ENCODE measurements around the gene VWA1.

VWA1 gene

DNA sequence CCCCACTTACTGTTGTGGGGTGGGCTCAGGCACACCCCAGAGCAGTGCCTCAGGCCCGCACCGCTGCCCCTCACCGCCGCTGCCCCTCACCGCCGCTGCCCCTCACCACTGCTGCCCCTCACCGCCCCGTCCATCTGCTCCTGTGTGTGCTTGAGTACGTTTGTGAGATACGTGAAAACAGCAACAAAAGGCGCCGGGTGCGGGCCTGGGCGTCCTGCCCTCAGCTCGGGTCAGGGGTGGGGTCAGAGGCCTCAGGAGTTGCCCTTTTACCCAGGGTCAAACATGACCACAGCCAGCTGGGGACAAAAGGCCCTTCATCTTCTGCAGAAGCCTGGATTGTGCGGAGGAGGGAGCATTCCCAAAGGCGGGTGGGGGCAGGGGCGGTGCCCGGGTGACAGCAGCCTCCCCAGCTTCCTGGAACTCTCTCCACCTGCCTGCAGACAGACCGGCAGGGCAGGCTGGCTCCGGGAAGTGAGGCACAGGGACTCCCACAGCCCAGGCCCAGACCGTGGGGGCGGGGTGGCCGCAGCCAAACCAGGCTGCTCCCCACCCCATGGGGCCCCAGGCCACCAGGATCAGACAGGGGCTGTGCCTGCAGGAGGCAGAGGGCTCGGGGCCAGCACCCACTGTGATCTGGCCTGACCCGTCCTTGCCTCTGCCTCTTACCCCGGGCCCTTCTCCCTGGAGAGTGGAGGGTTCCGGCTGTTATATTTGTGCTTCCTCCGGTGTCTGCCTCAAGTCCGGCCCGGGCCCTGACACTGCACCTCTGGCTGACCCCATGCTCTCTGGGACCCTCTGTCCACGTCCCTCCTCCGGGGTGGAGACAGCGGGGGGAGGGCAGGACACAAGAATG, 2.3 kb upstream of the VWA1 start (continued):
- TF ChIP-seq KLF17 (tag by site-specific recombination; IDR thresholded peaks at IDR 0.05): no peak
- TF ChIP-seq ZNF670 (tag by site-specific recombination; IDR thresholded peaks at IDR 0.05; ENCODE audit: low read depth): no peak
- TF ChIP-seq KLF1 (tag by site-specific recombination; IDR thresholded peaks at IDR 0.05): peak; percentile 90
- no peak for TF ChIP-seq ZNF362 (tag by site-specific recombination; IDR thresholded peaks at IDR 0.05)
- TF ChIP-seq GLI4 (tag by site-specific recombination; IDR thresholded peaks at IDR 0.05): no peak
- TF ChIP-seq, protein P1, sequence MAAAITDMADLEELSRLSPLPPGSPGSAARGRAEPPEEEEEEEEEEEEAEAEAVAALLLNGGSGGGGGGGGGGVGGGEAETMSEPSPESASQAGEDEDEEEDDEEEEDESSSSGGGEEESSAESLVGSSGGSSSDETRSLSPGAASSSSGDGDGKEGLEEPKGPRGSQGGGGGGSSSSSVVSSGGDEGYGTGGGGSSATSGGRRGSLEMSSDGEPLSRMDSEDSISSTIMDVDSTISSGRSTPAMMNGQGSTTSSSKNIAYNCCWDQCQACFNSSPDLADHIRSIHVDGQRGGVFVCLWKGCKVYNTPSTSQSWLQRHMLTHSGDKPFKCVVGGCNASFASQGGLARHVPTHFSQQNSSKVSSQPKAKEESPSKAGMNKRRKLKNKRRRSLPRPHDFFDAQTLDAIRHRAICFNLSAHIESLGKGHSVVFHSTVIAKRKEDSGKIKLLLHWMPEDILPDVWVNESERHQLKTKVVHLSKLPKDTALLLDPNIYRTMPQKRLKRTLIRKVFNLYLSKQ (tag by site-specific recombination; IDR thresholded peaks at IDR 0.05; ENCODE audit: borderline replicate concordance): no peak
- no peak for TF ChIP-seq ZNF692 (tag by site-specific recombination; IDR thresholded peaks at IDR 0.05)
- no peak for TF ChIP-seq ZNF843 (tag by site-specific recombination; IDR thresholded peaks at IDR 0.05)
- TF ChIP-seq ZNF2 (tag by site-specific recombination; IDR thresholded peaks at IDR 0.05): no peak
- TF ChIP-seq ZSCAN30 (tag by site-specific recombination; IDR thresholded peaks at IDR 0.05): no peak
- TF ChIP-seq ZNF221 (tag by site-specific recombination; IDR thresholded peaks at IDR 0.05; ENCODE audit: borderline replicate concordance): no peak
- no peak for TF ChIP-seq ZNF776 (tag by site-specific recombination; IDR thresholded peaks at IDR 0.05; ENCODE audit: borderline replicate concordance)
- TF ChIP-seq ZNF274 (IDR thresholded peaks at IDR 0.05; ENCODE audit: low read length): no peak
- TF ChIP-seq ZNF274 (tag by site-specific recombination; IDR thresholded peaks at IDR 0.05; ENCODE audit: borderline replicate concordance): no peak
- no peak for TF ChIP-seq ZNF394 (tag by site-specific recombination; IDR thresholded peaks at IDR 0.05; ENCODE audit: borderline replicate concordance)
- no peak for TF ChIP-seq ZEB2 (tag by site-specific recombination; IDR thresholded peaks at IDR 0.05)
- TF ChIP-seq ZNF37A (tag by site-specific recombination; IDR thresholded peaks at IDR 0.05): no peak
- TF ChIP-seq ZNF133 (tag by site-specific recombination; IDR thresholded peaks at IDR 0.05): no peak
- TF ChIP-seq ZNF19 (tag by site-specific recombination; IDR thresholded peaks at IDR 0.05; ENCODE audit: low read depth): no peak
- TF ChIP-seq HIC1 (tag by site-specific recombination; IDR thresholded peaks at IDR 0.05): no peak
- TF ChIP-seq SCRT1 (tag by site-specific recombination; IDR thresholded peaks at IDR 0.05; ENCODE audit: borderline replicate concordance): no peak
- TF ChIP-seq REPIN1 (tag by site-specific recombination; IDR thresholded peaks at IDR 0.05; ENCODE audit: low read depth): no peak
- no peak for TF ChIP-seq ZNF549 (tag by site-specific recombination; IDR thresholded peaks at IDR 0.05)
- peak; percentile 80 for TF ChIP-seq ZFHX2 (tag by site-specific recombination; conservative IDR thresholded peaks at IDR 0.05)
- TF ChIP-seq ZBTB17 (tag by site-specific recombination; IDR thresholded peaks at IDR 0.05): no peak
- TF ChIP-seq, protein P2, sequence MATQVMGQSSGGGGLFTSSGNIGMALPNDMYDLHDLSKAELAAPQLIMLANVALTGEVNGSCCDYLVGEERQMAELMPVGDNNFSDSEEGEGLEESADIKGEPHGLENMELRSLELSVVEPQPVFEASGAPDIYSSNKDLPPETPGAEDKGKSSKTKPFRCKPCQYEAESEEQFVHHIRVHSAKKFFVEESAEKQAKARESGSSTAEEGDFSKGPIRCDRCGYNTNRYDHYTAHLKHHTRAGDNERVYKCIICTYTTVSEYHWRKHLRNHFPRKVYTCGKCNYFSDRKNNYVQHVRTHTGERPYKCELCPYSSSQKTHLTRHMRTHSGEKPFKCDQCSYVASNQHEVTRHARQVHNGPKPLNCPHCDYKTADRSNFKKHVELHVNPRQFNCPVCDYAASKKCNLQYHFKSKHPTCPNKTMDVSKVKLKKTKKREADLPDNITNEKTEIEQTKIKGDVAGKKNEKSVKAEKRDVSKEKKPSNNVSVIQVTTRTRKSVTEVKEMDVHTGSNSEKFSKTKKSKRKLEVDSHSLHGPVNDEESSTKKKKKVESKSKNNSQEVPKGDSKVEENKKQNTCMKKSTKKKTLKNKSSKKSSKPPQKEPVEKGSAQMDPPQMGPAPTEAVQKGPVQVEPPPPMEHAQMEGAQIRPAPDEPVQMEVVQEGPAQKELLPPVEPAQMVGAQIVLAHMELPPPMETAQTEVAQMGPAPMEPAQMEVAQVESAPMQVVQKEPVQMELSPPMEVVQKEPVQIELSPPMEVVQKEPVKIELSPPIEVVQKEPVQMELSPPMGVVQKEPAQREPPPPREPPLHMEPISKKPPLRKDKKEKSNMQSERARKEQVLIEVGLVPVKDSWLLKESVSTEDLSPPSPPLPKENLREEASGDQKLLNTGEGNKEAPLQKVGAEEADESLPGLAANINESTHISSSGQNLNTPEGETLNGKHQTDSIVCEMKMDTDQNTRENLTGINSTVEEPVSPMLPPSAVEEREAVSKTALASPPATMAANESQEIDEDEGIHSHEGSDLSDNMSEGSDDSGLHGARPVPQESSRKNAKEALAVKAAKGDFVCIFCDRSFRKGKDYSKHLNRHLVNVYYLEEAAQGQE (tag by site-specific recombination; IDR thresholded peaks at IDR 0.05): no peak
- TF ChIP-seq ZIC2 (tag by site-specific recombination; IDR thresholded peaks at IDR 0.05): peak; percentile 89
